ENCODE measurements around the gene CNGA4.
"Not testable (repeated sequence)": the region's sequence is repeated elsewhere in the genome, so short reads cannot be mapped to it uniquely, and the experiment has no call there.

Gene CNGA4

GRCh38 chr11:6270584-6271246, 31.8 kb downstream of the CNGA4 start:
- DNase-seq, result no peak

GRCh38 chr11:6271598-6271997, 32.7 kb downstream of the CNGA4 start:
- no peak for DNase-seq

- DNase-seq, result no peak
Measured at GRCh38 chr11:6273188-6273587, 34.3 kb downstream of the CNGA4 start.

- not testable (repeated sequence) for DNase-seq
Measured at GRCh38 chr11:6280809-6281208, 41.9 kb downstream of the CNGA4 start.

- no peak for DNase-seq
Measured at GRCh38 chr11:6283453-6284023, 44.6 kb downstream of the CNGA4 start.

GRCh38 chr11:6284250-6284649, 45.4 kb downstream of the CNGA4 start:
- no peak for DNase-seq

GRCh38 chr11:6285019-6285418, 46.1 kb downstream of the CNGA4 start:
- DNase-seq, result no peak

Measured in EL (cell line).